Kidney epithelial cell (primary cell): ENCODE measurements around the gene SUPT20HL2. TPM values are rescaled to one million over a fixed set of nuclear protein-coding genes. Genes with fewer than 3 reads are reported as not detected.

Experiments used
- DNase-seq: peaks from one replicate; pipeline ENCODE4 v3.0.0-alpha.2; 2010; ENCODE audit warnings: low read depth
- H3K27me3 ChIP-seq: 2 replicates; pipeline ENCODE4 v1.6.0; 2011; ENCODE audit warnings: low read length; ENCODE audit not compliant: control insufficient read depth, insufficient read depth
- H3K36me3 ChIP-seq: 2 replicates; pipeline ENCODE4 v1.5.1; 2011; ENCODE audit warnings: low read length; ENCODE audit not compliant: control insufficient read depth, insufficient read depth
- H3K4me3 ChIP-seq: 2 replicates; pipeline ENCODE4 v1.5.1; 2011; ENCODE audit warnings: low read depth, mild to moderate bottlenecking, control low read depth, low read length
- total RNA-seq: library from RNA; depleted of rRNA; stranded (reverse); fragments of >200 nt; gene quantifications from 2 replicates; pipeline ENCODE4 v1.2.3, GENCODE V29; 2015
- TF ChIP-seq, protein P1 (sequence below): IDR thresholded peaks from 2 replicates; pipeline ENCODE4 v1.5.1; 2011; ENCODE audit warnings: mild to moderate bottlenecking, moderate library complexity, low read length, control low read depth, inconsistent platforms; ENCODE audit not compliant: insufficient read depth, poor library complexity, severe bottlenecking

Gene SUPT20HL2
- total RNA-seq, 1 donor from 2014 or later = not detected

DNA sequence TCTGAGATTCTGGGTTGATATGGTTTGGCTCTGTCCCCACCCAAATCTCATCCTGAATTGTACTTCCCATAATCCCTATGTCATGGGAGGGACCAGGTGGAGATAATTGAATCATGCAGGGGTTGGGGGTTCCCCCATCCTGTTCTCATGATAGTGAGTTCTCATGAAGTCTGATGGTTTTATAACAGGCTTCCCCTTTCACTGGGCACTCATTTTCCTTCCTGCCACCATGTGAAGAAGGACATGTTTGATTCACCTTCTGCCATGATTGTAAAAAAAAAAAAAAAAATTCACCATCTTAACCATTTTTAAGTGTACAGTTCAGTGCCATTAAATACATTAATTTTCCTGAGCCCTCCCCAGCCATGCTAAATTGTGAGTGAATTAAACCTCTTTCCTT, 42.6 kb downstream of the SUPT20HL2 start:
- H3K27me3 ChIP-seq = no peaks in the 10 kb centered on the region
- DNase-seq = no peak
- TF ChIP-seq, protein P1, sequence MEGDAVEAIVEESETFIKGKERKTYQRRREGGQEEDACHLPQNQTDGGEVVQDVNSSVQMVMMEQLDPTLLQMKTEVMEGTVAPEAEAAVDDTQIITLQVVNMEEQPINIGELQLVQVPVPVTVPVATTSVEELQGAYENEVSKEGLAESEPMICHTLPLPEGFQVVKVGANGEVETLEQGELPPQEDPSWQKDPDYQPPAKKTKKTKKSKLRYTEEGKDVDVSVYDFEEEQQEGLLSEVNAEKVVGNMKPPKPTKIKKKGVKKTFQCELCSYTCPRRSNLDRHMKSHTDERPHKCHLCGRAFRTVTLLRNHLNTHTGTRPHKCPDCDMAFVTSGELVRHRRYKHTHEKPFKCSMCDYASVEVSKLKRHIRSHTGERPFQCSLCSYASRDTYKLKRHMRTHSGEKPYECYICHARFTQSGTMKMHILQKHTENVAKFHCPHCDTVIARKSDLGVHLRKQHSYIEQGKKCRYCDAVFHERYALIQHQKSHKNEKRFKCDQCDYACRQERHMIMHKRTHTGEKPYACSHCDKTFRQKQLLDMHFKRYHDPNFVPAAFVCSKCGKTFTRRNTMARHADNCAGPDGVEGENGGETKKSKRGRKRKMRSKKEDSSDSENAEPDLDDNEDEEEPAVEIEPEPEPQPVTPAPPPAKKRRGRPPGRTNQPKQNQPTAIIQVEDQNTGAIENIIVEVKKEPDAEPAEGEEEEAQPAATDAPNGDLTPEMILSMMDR = no peak
- H3K4me3 ChIP-seq = no peak overlapping the region
- H3K36me3 ChIP-seq = no peaks in the 10 kb centered on the region

DNA sequence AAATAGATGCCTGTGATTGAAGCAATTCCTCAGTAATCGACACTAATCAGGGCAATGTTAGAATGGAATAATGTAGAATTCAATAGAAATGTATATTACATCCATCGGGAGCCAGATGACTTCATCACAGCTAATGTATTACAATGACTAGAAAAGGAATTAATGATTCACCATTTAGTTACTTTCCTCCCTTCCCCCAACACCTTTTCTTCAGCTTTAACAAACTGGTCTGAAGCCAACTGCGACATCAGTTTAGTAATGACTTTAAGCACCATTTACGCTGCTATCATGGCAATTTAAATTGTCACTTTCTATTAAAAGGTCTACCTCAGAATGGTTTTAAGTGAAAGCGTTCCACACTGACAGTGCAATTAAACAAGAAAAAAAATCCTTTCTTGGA, 45.1 kb downstream of the SUPT20HL2 start:
- no peaks in the 10 kb centered on the region for H3K36me3 ChIP-seq
- H3K27me3 ChIP-seq = no peaks in the 10 kb centered on the region
- no peak for DNase-seq
- TF ChIP-seq, protein P1 = no peak
- H3K4me3 ChIP-seq = no peak overlapping the region

DNA sequence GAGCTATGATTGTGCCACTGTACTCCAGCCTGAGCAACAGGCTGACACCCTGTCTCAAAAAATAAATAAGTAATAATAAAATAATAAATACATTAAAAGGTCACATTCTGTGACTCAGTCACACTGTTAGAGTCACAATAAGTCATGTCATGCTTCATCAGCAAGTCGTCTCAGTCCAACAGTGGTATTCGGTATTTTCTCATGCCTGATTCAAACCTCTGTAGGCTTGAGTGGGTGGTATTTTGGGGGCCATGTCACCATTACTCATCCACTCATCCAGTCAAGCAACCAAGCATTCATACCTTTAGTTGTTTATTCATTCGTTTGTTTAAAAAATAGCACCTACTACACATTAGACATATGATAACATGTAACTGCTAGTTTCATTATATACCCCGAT, 46.9 kb downstream of the SUPT20HL2 start:
- TF ChIP-seq, protein P1 = no peak

DNA sequence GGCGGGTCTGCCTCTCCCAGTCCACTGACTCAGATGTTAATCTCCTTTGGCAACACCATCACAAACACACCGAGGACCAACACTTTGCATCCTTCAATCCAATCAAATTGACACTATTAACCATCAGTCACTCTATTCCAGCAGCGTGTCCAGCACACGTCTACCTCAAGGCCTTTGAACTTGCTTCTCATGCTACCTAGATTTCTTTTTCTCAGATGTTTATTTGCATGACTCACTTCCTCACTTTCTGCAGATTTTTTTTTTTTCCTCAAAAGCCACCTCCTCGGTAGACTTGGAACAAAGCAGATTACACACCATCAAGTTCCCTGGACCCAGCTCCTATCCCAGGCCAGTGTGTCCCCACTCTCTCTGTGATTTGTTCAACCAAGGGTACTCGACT, 49.5 kb downstream of the SUPT20HL2 start:
- Histone ChIP-seq H3K36me3 (no peaks in the 10 kb centered on the region), H3K27me3 (peaks cover 2% of the 10 kb centered on the region), H3K4me3 (no peak overlapping the region)
- DNase-seq = no peak
- TF ChIP-seq, protein P1 = no peak

More for the DNA sequence above, 46.9 kb downstream of the SUPT20HL2 start:
- H3K36me3 ChIP-seq = no peaks in the 10 kb centered on the region
- H3K27me3 ChIP-seq = no peaks in the 10 kb centered on the region
- H3K4me3 ChIP-seq = no peak overlapping the region
- no peak for DNase-seq

DNA sequence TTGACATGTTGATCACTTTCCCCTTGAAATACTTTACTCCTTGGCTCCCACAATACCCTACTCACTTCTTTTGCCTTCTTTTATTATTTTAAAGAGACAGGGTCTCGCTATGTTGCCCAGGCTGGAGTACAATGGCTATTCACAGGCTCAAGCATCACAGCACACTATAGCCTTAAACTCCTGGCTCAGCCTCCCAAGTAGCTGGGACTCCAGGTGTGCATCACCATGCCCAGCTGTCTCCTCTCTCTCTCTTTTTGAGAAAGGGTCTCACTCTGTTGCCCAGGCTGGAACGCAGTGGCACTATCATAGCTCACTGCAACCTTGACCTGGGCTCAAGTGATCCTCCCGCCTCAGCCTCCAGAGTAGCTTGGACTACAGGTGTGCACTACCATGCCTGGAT, 51.6 kb downstream of the SUPT20HL2 start:
- DNase-seq = no peak
- Histone ChIP-seq H3K27me3 (peaks cover 2% of the 10 kb centered on the region), H3K36me3 (no peaks in the 10 kb centered on the region), H3K4me3 (no peak overlapping the region)
- TF ChIP-seq, protein P1 = no peak

Other genes starting within 250 kb of the SUPT20HL2 start
- 17.6 and 19.7 TPM in 2 replicates for gene ZFX, start 164.3 kb downstream of the SUPT20HL2 start, total RNA-seq
- gene SUPT20HL1, start 46.6 kb upstream of the SUPT20HL2 start, total RNA-seq = not detected in 2 replicates
- 5.2 and 10.5 TPM in 2 replicates for gene PDK3, start 151.2 kb upstream of the SUPT20HL2 start, total RNA-seq